HG02763 (cell line): ENCODE results near the gene CORO2B.
"Not testable (repeated sequence)": the region's sequence is repeated elsewhere in the genome, so short reads cannot be mapped to it uniquely, and the experiment has no call there.

Experiments used
- ATAC-seq: cut with Tn5 transposase; IDR thresholded peaks from one replicate; pipeline ENCODE4 v1.9.1; 2021; ENCODE audit warnings: mild to moderate bottlenecking, moderate library complexity; ENCODE audit not compliant: unreplicated experiment

CORO2B gene

DNA sequence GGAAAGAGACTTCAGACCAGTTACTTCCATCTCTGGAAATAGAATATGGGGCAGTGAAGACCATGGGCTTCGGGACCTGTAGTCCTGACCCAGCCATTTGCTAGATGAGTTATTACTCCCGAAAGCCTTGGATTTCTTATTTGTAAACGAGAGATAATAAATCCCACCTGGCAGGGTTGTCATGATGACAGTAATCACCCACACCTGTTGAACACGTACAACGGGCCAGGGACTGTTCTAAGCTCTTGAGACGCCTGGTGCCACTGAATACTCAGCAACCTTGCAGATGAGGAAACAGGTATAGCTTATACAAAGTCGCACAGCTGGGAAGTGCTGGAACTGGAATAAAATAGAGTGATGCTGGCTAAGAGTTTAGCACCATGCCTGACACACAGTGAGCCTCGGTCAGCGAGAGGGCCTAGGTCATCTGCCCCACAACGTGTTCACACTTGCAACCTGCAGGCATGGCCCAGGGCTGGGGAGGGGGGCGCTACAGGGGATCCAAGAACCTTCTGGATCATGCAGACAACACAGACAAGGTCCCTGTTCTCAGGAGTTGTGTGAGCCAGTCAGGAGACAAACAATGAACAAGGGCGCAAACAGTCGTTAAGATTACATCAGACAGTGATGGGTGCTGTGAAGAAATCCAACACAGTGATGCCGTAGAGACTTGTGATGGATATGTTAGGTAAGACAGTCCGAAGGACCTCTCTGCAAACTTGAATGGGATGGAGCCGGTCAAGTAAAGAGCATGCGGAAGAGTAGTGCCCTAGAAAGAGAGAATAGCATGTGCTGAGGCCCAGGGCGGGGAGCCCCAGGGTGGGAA is 89.2 kb downstream of the CORO2B start:
- no peak for ATAC-seq

DNA sequence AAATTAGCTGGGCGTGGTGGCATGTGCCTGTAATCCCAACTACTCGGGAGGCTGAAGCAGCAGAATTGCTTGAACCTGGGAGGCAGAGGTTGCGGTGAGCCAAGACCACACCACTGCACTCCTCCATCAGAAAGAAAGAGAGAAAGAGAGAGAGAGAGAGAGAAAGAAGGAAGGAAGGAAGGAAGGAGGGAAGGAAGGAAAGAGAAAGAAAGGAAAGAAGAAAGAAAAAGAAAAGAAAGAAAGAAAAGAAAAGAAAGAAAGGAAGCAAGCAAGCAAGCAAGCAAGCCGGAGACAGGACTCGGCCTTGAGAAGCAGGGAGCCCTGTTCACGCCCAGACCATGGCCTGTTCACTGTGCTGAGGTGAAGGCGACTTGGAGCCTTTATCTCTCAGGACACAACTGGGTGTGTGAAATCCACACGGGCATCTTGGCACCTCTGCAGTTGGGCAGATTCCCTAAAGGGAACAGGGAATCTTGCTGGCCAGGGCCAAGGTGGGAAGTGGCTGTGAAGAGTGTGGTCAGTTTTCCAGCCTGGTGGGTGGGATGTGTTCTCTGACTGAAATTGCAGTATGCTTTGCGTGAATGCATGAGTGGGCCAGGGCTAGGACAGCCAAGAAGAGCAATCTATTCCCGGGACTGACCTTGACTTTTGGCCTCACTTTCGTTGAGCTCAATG is 90.3 kb downstream of the CORO2B start:
- no peak for ATAC-seq

- ATAC-seq, result no peak
Observed at GRCh38 chr15:68672251-68672650, 93.5 kb downstream of the CORO2B start.

DNA sequence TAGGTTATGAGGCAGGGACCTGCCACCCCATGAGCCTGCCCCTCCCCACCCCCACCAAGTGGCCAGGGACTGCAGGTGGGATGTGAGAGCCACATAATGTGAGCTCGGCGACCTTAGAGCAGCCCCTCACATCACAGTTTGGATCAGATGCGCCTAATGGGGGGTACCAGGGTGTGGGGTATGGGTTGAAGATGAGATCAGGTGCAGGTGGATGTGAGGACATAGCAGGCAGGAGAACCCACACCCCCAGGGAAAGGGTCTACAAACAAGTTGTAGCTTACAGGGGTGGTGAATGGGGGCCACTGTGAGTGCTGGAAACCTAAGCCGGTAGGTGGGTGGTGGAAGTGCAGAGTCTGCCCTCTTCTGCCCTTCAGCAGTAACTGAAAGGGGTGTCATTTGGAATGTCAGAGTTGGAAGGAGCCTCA is 94.0 kb downstream of the CORO2B start:
- ATAC-seq, result no peak

GRCh38 chr15:68674975-68675374 is 96.2 kb downstream of the CORO2B start:
- ATAC-seq, result no peak

DNA sequence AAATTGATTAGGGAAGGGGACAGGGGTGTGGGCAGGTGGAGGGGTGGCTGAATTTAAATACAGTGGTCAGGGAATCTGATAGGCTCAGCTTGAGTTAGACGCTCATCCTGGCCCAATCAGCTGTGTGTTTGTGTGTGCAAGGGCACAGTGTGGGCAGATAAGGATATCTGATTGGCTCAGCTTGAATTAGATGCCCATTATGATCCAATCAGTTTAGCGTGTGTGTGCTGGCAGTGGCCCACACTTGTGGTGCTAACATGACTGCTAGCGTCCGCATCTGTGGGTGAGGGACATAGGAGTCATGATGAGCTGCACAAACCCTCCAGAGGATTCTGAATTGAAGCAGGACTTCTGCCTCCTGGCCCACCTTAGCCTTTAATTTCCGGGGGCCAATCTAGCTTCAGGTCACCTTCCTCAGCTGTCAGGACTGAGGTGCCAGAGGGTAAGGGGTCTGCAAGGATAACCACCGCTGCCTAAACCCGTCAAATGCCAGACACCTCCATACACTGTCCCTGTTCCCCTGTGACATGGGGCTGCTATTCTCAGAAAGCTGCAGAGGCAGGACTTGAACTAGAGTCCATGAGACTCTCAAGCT is 97.3 kb downstream of the CORO2B start:
- no peak for ATAC-seq

DNA sequence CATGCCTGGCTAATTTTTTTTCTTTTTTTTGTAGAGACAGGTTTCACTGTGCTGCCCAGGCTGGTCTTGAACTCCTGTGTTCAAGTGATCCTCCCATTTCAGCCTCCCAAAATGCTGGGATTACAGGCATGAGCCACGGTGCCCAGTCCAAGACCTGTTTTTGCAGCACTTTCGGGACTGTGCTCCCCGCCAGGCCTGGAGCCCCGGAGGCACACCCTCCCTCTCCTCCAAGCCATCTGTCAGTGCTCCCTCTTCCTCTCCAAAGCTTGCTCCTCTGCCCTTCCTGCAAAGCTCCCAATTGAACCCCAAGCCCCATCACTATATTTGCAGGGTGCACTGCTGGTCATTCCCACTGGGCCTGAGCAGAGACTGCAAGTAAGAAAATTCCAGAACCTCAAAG is 98.1 kb downstream of the CORO2B start:
- ATAC-seq, result no peak

- no peak for ATAC-seq
Observed at GRCh38 chr15:68677996-68678395, 99.2 kb downstream of the CORO2B start.

DNA sequence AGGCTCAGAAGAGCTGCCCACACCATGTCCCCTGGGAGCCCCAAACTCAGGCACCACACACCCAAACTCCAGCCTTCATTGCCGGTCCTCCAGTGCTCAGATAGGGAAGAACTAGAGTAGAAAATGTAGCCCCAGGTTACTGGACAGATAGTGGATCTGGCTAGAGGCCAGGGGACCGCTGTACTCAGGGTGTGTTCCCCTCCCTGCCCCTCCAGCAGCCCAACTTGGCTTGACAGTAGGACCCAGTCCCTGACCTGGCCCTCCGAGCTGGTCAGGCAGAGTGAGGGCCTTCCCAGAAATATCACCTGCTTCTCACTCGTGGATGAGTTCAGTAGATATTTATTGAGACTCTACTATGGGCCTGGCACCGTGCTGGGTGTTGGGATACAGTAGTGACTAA is 100.0 kb downstream of the CORO2B start:
- ATAC-seq, result no peak

DNA sequence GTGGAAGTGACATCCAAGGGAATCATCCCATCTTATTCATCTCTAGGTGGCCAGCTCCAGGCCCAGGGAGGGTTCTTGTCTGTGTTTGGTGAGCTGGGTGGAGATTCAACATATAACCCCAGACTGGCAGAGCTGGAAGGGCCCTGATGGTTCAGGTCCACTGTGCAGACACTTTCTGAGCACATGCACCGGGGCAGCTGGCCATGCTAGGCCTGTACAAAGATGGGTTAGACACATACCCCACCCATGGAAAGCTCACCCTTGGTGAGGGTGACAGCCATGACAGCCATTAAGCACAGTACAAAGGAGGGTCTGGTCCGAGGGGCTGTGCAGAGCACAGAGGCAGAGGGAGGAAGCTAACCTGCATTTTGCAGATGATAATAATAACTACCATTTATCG is 100.4 kb downstream of the CORO2B start:
- ATAC-seq, result no peak

GRCh38 chr15:68679961-68680371 is 101.2 kb downstream of the CORO2B start:
- ATAC-seq, result no peak

DNA sequence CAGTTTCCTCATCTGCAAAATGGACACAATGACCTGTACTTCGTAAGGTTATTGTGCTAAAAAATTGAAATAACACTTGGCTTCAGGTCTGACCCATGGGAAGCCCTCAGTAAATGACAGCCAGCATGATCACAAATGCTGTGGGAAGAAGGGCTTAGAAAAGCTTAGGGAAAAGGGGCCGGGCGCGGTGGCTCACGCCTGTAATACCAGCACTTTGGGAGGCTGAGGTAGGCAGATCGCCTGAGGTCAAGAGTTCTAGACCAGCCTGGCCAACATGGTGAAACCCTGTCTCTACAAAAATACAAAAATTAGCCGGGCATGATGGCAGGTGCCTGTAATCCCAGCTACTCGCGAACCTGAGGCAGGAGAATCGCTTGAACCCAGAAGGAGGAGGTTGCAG is 102.0 kb downstream of the CORO2B start:
- ATAC-seq, result not testable (repeated sequence)

- no peak for ATAC-seq
Observed at GRCh38 chr15:68681836-68682235, 103.0 kb downstream of the CORO2B start.

DNA sequence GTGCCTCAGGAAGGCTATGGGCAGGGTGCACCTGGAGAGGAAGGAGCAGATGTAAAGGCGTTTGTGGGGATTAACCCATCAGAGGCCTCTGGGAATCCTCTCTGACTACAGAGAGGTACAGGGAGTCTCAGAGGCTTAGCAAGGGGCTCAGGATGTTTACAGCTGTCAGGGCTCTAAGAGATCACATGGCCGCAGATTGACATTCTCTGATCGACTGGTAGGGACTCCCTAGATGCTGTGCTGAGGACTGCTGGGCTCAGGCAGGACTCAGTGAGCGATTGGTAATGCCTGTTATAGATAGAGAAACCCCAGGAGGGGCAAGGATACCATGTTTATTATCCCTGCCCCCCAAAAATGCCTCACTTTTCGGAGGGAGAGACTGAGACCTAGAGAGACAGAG is 103.5 kb downstream of the CORO2B start:
- no peak for ATAC-seq

GRCh38 chr15:68683026-68683425 is 104.2 kb downstream of the CORO2B start:
- no peak for ATAC-seq

- ATAC-seq, result no peak
Observed at GRCh38 chr15:68683551-68683950, 104.8 kb downstream of the CORO2B start.

DNA sequence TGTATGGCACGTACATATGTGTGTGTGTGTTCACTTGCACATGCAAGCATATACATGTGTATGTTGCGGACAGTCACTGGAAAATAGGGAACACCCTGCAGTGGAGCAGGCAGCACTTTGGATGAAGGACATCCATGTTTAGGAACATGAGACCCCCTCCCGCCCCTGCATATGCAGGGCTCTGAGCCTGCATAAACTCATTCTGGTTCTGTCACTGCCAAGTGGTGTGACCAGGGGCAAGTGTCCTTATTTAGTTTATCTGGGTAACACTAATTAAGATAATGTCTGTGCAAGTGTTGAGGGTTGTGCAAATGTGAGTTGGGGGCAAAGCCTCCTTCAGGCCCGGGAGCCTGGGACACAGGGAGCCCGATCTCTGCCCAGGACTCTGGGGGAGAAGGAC is 105.7 kb downstream of the CORO2B start:
- no peak for ATAC-seq

DNA sequence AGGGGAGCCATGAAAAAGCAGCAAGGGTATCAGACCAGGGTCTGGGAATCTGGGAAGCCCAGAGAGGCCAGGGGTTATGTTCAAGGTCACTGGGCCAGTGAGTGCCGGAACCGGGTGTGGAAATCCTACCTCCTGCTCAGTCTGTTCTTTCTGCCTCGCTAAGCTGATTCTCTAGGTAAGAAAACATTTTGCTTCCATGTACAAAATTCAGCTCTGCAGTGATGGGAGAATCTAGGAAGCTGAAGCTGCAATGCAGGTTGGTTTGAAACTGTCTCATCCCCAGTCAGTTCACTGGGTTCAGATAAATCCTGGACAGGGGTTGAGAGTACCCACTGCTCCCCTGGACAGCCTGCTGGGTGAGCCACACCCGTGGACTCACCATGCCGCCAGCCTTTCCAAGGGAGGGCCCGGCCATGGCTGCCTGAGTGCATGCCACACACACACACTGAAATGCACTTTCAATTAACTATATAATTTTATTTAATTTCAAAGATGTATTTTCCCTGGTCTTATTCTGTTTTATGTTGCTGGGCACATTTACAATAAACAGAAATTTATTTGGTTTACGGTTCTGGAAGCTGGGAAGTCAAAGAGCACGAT is 108.4 kb downstream of the CORO2B start:
- no peak for ATAC-seq

GRCh38 chr15:68691705-68692104 is 112.9 kb downstream of the CORO2B start:
- ATAC-seq, result no peak

DNA sequence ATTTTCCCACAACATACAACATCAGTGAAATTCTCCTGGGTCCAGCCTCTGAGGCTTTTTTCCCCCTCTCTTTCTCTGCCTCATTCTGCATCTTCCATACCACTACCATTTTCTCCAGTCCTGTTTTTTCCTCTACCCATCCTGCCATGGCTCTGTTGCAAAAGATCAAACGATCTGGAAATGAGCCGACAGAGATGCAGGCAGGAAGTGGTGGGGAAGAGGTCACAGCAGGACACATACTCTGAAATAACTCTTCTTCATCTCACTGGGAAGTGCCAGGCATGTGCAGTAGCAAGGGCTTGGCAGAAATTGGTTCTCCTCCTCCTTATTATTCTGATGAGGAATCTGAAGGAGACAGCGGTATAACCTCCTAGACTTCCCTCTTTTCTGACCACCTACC is 114.3 kb downstream of the CORO2B start:
- no peak for ATAC-seq

DNA sequence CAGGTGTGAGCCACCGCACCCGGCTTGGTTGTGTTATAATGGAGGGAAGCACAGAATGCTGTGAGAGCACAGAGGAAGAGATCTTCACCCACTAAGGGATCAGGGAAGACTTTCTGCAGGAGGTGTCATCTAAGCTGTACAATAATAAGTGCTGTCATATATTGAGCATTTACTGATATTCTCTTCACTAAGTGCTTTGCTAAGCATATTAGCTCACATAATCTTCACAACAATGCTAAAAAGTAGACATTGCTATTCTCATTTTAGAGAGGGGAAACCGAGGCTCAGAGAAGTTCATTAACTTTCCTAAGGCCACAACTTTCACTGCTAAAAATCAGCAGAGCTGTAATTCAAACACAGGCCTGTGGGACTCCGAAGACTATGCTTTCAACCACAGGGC is 115.3 kb downstream of the CORO2B start:
- ATAC-seq, result no peak
